AG04450 (cell line): Measurements from ENCODE around the gene USH1C. TPM values are rescaled to one million over a fixed set of nuclear protein-coding genes. Genes with fewer than 3 reads are reported as not detected.

Experiments used
- CTCF ChIA-PET: fragments of 300-600, 350-600 bp; formaldehyde crosslinking; extraction: SDS; loops from one replicate; lab custom pipeline; 2022; ENCODE audit warnings: antibody characterized with exemption, inconsistent platforms; lab: Charles Lee
- POLR2A ChIA-PET: fragments of 350-600 bp; formaldehyde crosslinking; extraction: SDS; loops from one replicate; lab custom pipeline; 2021; ENCODE audit warnings: antibody characterized with exemption, inconsistent platforms; lab: Yijun Ruan, JAX
- DNase-seq: peaks from one replicate; pipeline ENCODE4 v3.0.0-alpha.2; 2011; ENCODE audit warnings: low read depth, low spot score
- H3K27ac ChIP-seq: one replicate; pipeline ENCODE4 v1.5.1; 2012; ENCODE audit warnings: low read depth, low read length, control low read depth
- H3K27me3 ChIP-seq: one replicate; pipeline ENCODE4 v1.6.0; 2012; ENCODE audit warnings: low read length; ENCODE audit not compliant: control insufficient read depth, insufficient read depth
- H3K4me3 ChIP-seq: 2 replicates; pipeline ENCODE4 v1.5.1; 2011; ENCODE audit warnings: mild to moderate bottlenecking, low read depth, low read length, control low read depth
- H3K9me3 ChIP-seq: 2 replicates; pipeline ENCODE4 v1.5.1; 2012; ENCODE audit warnings: low read length; ENCODE audit not compliant: control insufficient read depth, insufficient read depth
- polyA plus RNA-seq: library from polyadenylated mRNA; depleted of rRNA; stranded (reverse); fragments of >200 nt; gene quantifications from 2 replicates; pipeline ENCODE4 v1.2.3, GENCODE V29; 2011
- TF ChIP-seq, protein P1 (sequence below): IDR thresholded peaks from 2 replicates; pipeline ENCODE4 v1.5.1; 2011; ENCODE audit warnings: low read depth, low read length, control low read depth, inconsistent platforms

Gene USH1C
- polyA plus RNA-seq, 1 experiment = not detected

GRCh38 chr11:17574141-17575091 is 30.2 kb upstream of the USH1C start:
- Histone ChIP-seq H3K4me3 (no peak overlapping the region), H3K9me3 (no peaks in the 10 kb centered on the region), H3K27ac (no peak overlapping the region), H3K27me3 (peaks cover 3% of the 10 kb centered on the region)
- TF ChIP-seq, protein P1, sequence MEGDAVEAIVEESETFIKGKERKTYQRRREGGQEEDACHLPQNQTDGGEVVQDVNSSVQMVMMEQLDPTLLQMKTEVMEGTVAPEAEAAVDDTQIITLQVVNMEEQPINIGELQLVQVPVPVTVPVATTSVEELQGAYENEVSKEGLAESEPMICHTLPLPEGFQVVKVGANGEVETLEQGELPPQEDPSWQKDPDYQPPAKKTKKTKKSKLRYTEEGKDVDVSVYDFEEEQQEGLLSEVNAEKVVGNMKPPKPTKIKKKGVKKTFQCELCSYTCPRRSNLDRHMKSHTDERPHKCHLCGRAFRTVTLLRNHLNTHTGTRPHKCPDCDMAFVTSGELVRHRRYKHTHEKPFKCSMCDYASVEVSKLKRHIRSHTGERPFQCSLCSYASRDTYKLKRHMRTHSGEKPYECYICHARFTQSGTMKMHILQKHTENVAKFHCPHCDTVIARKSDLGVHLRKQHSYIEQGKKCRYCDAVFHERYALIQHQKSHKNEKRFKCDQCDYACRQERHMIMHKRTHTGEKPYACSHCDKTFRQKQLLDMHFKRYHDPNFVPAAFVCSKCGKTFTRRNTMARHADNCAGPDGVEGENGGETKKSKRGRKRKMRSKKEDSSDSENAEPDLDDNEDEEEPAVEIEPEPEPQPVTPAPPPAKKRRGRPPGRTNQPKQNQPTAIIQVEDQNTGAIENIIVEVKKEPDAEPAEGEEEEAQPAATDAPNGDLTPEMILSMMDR = no peak
- CTCF ChIA-PET = no interaction called here
- DNase-seq = no peak
- POLR2A ChIA-PET = no interaction called here

DNA sequence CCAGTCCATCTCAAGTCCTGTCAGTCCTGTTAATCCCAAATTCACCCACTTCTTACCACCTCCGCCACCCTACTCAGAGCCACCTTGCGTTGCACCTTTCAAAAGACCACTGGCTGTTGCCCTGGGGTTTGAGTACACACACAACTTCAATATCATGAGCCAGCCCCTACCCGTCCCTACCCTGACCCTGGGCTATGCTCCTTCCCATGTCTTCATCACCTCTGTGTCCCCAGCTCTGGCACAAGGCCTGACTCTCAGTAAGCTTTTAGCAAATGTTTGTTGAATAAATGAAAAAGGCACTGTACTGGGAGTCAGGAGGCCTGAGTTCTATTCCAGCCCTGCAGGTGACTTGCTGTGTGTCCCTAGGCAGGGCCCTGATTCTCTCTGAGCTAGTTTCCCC is 29.3 kb upstream of the USH1C start:
- TF ChIP-seq, protein P1 = no peak
- ChIA-PET POLR2A (no interaction called here), CTCF (no interaction called here)
- Histone ChIP-seq H3K27ac (no peak overlapping the region), H3K4me3 (no peak overlapping the region), H3K27me3 (peaks cover 3% of the 10 kb centered on the region), H3K9me3 (no peaks in the 10 kb centered on the region)
- DNase-seq = no peak

DNA sequence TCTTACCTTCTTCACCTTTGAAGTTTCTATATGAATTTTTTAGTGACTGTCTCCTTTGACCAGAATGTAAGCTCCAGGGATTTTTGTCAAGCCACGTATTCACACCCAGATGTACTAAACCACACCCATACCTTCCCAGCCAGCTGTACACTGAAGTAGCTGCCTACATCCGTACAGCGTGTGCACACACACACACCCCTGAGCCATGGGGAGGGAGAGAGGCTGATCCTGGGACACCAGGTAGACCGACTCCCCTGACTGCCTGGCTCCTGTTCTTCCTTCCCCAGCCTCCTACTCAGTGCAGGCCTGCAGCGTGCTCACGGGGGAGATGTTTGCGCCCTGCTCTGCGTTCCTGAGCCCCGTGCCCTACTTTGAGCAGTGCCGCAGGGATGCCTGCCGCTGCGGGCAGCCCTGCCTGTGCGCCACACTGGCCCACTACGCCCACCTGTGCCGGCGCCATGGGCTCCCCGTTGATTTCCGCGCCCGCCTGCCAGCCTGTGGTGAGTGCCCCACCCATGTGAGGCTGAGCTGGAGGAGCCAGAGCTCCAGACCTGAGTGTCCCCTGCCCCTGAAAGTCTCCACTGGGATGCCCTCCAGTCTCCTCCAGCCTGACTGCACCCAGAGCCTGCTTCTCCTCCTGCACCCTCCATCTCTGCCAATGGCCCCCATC is 28.7 kb upstream of the USH1C start:
- Histone ChIP-seq H3K27me3 (peaks cover 3% of the 10 kb centered on the region), H3K9me3 (no peaks in the 10 kb centered on the region), H3K27ac (no peak overlapping the region), H3K4me3 (no peak overlapping the region)
- POLR2A ChIA-PET = no interaction called here
- no peak for DNase-seq
- CTCF ChIA-PET = no interaction called here
- TF ChIP-seq, protein P1 = no peak

DNA sequence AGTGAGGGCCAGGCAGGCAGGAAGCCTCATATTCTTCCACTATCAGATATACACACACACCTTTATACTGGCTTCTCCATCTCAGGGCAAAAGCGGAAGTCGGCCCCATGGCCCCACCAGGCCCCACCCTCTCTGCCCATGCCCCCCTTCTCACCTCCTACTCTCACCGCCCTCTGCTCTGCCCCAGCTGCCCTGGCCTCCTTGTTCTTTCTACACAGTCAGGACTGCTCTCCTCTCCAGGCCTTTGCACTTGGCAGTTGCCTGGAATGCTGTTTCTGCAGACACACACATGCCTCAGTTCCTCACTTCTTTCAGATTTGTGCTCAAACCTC is 28.1 kb upstream of the USH1C start:
- H3K9me3 ChIP-seq = no peaks in the 10 kb centered on the region
- no peak for DNase-seq
- H3K27ac ChIP-seq = no peak overlapping the region
- CTCF ChIA-PET = no interaction called here
- no peak overlapping the region for H3K4me3 ChIP-seq
- POLR2A ChIA-PET = no interaction called here
- TF ChIP-seq, protein P1 = no peak
- H3K27me3 ChIP-seq = peaks cover 3% of the 10 kb centered on the region
